ENCODE results near the gene FGG. TPM values are rescaled to one million over a fixed set of nuclear protein-coding genes. Genes with fewer than 3 reads are reported as not detected.

The FGG gene
- total and polyA plus RNA-seq, 2 of the 13 experiments (the other 11 are each of a cell fraction or from before 2014, with no cell fraction given), result 1,037 to 2,423 TPM

DNA sequence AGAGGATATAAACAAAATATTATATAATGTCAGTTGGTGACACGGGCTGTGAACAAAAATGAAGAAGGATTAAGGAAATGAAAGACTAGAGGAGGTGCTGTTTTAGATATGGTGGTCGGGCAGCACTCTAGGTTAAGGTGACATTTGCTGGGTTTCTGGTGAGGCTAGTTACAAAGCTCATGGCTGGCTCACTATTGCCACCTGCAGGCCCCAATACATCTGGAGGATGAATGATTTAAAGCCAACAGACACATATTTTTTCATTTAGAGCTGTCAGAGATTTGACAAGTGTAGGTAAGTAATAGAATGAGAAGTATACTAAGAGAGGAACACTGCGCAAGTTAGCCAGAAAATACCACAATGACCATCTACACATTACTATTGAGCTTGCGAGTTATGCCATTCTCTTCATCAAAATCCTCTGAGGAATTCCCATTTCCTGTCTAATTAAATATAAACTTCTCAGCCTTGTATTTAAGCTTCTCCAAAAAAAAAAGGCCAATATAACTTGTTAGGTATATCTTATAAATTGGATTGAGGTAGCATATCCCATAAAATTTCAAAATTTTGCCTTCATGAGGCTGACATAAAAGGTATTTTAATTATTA lies 6.4 kb upstream of the FGG start (continued):
- TF ChIP-seq ZKSCAN8 (CRISPR knock-in tag; IDR thresholded peaks at IDR 0.05; ENCODE audit: borderline replicate concordance), result peak; percentile 28; the same call in 1 of the 2 replicates
- TF ChIP-seq ZNF766 (CRISPR knock-in tag; IDR thresholded peaks at IDR 0.05; ENCODE audit: borderline replicate concordance), result no peak
- no peak for TF ChIP-seq MIER3 (CRISPR knock-in tag; IDR thresholded peaks at IDR 0.05; ENCODE audit: borderline replicate concordance)
- TF ChIP-seq YY1 (IDR thresholded peaks at IDR 0.05; ENCODE audit: insufficient read depth, insufficient replicate concordance, low read depth, low read length), result peak; percentile 31
- no peak for TF ChIP-seq TBX3 (IDR thresholded peaks at IDR 0.05; ENCODE audit: borderline replicate concordance)
- peak; percentile 59; the same call in 1 of the 2 replicates for TF ChIP-seq ZBTB7B (CRISPR knock-in tag; IDR thresholded peaks at IDR 0.05)
- TF ChIP-seq TRIM24 (CRISPR knock-in tag; IDR thresholded peaks at IDR 0.05), result no peak
- no peak for TF ChIP-seq RFXANK (CRISPR knock-in tag; IDR thresholded peaks at IDR 0.05)
- TF ChIP-seq, protein P1, sequence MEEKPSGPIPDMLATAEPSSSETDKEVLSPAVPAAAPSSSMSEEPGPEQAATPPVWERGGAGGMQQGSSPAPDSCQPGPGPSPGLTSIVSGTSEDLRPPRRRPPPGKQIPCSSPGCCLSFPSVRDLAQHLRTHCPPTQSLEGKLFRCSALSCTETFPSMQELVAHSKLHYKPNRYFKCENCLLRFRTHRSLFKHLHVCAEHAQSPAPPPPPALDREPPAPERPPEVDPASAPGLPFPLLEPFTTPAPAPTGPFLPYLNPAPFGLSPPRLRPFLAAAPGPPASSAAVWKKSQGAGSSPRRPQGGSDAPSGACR (CRISPR knock-in tag; IDR thresholded peaks at IDR 0.05), result no peak
- TF ChIP-seq PCBP1 (IDR thresholded peaks at IDR 0.05; ENCODE audit: borderline replicate concordance, low read depth, low read length), result no peak
- no peak for TF ChIP-seq ZNF550 (CRISPR knock-in tag; IDR thresholded peaks at IDR 0.05; ENCODE audit: borderline replicate concordance)
- no peak for TF ChIP-seq ONECUT2 (CRISPR knock-in tag; IDR thresholded peaks at IDR 0.05)
- TF ChIP-seq ERF (CRISPR knock-in tag; IDR thresholded peaks at IDR 0.05), result 0 out of 2 replicates have a peak, but pooled peaks have one; percentile 22
- TF ChIP-seq KAT7 (CRISPR knock-in tag; IDR thresholded peaks at IDR 0.05; ENCODE audit: borderline replicate concordance), result no peak
- TF ChIP-seq NFATC3 (CRISPR knock-in tag; IDR thresholded peaks at IDR 0.05), result no peak
- TF ChIP-seq EP300 (IDR thresholded peaks at IDR 0.05; ENCODE audit: low read depth in 2 of 2, low read length in 2 of 2), result 0 out of 4 replicates have a peak, but pooled peaks of 1 of the 2 experiments have one; percentile 3
- TF ChIP-seq EP300 (CRISPR knock-in tag; IDR thresholded peaks at IDR 0.05; ENCODE audit: borderline replicate concordance), result no peak
- TF ChIP-seq, protein P2, sequence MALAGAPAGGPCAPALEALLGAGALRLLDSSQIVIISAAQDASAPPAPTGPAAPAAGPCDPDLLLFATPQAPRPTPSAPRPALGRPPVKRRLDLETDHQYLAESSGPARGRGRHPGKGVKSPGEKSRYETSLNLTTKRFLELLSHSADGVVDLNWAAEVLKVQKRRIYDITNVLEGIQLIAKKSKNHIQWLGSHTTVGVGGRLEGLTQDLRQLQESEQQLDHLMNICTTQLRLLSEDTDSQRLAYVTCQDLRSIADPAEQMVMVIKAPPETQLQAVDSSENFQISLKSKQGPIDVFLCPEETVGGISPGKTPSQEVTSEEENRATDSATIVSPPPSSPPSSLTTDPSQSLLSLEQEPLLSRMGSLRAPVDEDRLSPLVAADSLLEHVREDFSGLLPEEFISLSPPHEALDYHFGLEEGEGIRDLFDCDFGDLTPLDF (CRISPR knock-in tag; IDR thresholded peaks at IDR 0.05), result no peak
- TF ChIP-seq, protein P3, sequence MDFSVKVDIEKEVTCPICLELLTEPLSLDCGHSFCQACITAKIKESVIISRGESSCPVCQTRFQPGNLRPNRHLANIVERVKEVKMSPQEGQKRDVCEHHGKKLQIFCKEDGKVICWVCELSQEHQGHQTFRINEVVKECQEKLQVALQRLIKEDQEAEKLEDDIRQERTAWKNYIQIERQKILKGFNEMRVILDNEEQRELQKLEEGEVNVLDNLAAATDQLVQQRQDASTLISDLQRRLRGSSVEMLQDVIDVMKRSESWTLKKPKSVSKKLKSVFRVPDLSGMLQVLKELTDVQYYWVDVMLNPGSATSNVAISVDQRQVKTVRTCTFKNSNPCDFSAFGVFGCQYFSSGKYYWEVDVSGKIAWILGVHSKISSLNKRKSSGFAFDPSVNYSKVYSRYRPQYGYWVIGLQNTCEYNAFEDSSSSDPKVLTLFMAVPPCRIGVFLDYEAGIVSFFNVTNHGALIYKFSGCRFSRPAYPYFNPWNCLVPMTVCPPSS (IDR thresholded peaks at IDR 0.05), result no peak
- TF ChIP-seq ZNF660 (CRISPR knock-in tag; IDR thresholded peaks at IDR 0.05; ENCODE audit: borderline replicate concordance, low read depth), result no peak
- TF ChIP-seq RFXAP (CRISPR knock-in tag; IDR thresholded peaks at IDR 0.05; ENCODE audit: borderline replicate concordance), result no peak
- no peak for TF ChIP-seq CHD2 (IDR thresholded peaks at IDR 0.05; ENCODE audit: low read depth, low read length)
- TF ChIP-seq POGZ (CRISPR knock-in tag; IDR thresholded peaks at IDR 0.05), result no peak
- TF ChIP-seq, protein P4, sequence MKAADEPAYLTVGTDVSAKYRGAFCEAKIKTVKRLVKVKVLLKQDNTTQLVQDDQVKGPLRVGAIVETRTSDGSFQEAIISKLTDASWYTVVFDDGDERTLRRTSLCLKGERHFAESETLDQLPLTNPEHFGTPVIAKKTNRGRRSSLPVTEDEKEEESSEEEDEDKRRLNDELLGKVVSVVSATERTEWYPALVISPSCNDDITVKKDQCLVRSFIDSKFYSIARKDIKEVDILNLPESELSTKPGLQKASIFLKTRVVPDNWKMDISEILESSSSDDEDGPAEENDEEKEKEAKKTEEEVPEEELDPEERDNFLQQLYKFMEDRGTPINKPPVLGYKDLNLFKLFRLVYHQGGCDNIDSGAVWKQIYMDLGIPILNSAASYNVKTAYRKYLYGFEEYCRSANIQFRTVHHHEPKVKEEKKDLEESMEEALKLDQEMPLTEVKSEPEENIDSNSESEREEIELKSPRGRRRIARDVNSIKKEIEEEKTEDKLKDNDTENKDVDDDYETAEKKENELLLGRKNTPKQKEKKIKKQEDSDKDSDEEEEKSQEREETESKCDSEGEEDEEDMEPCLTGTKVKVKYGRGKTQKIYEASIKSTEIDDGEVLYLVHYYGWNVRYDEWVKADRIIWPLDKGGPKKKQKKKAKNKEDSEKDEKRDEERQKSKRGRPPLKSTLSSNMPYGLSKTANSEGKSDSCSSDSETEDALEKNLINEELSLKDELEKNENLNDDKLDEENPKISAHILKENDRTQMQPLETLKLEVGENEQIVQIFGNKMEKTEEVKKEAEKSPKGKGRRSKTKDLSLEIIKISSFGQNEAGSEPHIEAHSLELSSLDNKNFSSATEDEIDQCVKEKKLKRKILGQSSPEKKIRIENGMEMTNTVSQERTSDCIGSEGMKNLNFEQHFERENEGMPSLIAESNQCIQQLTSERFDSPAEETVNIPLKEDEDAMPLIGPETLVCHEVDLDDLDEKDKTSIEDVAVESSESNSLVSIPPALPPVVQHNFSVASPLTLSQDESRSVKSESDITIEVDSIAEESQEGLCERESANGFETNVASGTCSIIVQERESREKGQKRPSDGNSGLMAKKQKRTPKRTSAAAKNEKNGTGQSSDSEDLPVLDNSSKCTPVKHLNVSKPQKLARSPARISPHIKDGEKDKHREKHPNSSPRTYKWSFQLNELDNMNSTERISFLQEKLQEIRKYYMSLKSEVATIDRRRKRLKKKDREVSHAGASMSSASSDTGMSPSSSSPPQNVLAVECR (CRISPR knock-in tag; IDR thresholded peaks at IDR 0.05; ENCODE audit: borderline replicate concordance), result no peak

Data from HepG2 (cell line).